HCT116 (cell line): ENCODE measurements around the gene GPR176. TPM values are rescaled to one million over a fixed set of nuclear protein-coding genes. Genes with fewer than 3 reads are reported as not detected.

Experiments used
- ATAC-seq: fragments of 200-7000 bp; cut with Tn5 transposase; 2 replicates; pipeline ENCODE4 v1.9.1; 2020; ENCODE audit warnings: mild to moderate bottlenecking, moderate library complexity
- BruUV-seq: library from RNA; stranded (reverse); fragments of 400-500 nt; replicated peaks from 2 replicates; lab custom pipeline; 2021; lab: Mats Ljungman, UMichigan
- CTCF ChIA-PET: fragments of 300-600 bp; sonication (Branson Sonifier 250); formaldehyde crosslinking; loops from one replicate; lab custom pipeline; 2021; ENCODE audit warnings: antibody characterized with exemption; lab: Charles Lee
- POLR2A ChIA-PET: fragments of 300-600, 350-600 bp; sonication (Branson Sonifier 250); formaldehyde crosslinking; loops from one replicate; lab custom pipeline; 2021; ENCODE audit warnings: antibody characterized with exemption; lab: Charles Lee
- RAD21 ChIA-PET, 2 experiments: fragments of 300-600 bp; sonication (Branson Sonifier 250); formaldehyde crosslinking; loops; one replicate each; lab custom pipeline; 2023; ENCODE audit warnings: low total read pairs in 2 of 2; ENCODE audit not compliant: uncharacterized antibody in 2 of 2, unreplicated experiment in 2 of 2, low non-redundant PET in 1 of 2; lab: Charles Lee
- DNase-seq: peaks from one replicate; pipeline ENCODE4 v3.0.0-alpha.2; 2010; ENCODE audit warnings: low read depth, low spot score
- H2AFZ ChIP-seq: fragments of 200-600 bp; shearing (Covaris generic), sonication (generic); 2 replicates; pipeline ENCODE4 v1.6.1; 2017; ENCODE audit warnings: low read depth, mixed run types, mixed read lengths, antibody characterized with exemption, low read length; ENCODE audit not compliant: poor library complexity, severe bottlenecking
- H3K27ac ChIP-seq: 2 replicates; pipeline ENCODE4 v1.5.1; 2012; ENCODE audit warnings: low read depth, low read length
- H3K27me3 ChIP-seq: fragments of 200-600 bp; sonication (generic); 2 replicates; pipeline ENCODE4 v1.6.1; 2016; ENCODE audit warnings: mixed run types, low read length, mixed read lengths; ENCODE audit not compliant: insufficient read depth
- H3K36me3 ChIP-seq, 2 experiments: fragments of 200-500 bp in 1 of 2; fragments of 200-600 bp in 1 of 2; sonication (Bioruptor generic) in 1 of 2; sonication (generic) in 1 of 2; 2 replicates each; pipeline versions ENCODE4 v1.5.1 to v1.6.1; 2014 to 2016; ENCODE audit warnings: low read length in 2 of 2, inconsistent platforms in 1 of 2, mixed read lengths in 1 of 2, mixed run types in 1 of 2; ENCODE audit not compliant: insufficient read depth in 2 of 2, control insufficient read depth in 1 of 2
- H3K4me1 ChIP-seq, 2 experiments: fragments of 200-600 bp in 1 of 2; sonication (generic) in 1 of 2; 2 replicates each; pipeline versions ENCODE4 v1.5.1 to v1.6.1; 2012 to 2017; ENCODE audit warnings: low read length in 2 of 2, inconsistent platforms in 1 of 2, mild to moderate bottlenecking in 1 of 2, mixed read lengths in 1 of 2, mixed run types in 1 of 2, moderate library complexity in 1 of 2; ENCODE audit not compliant: insufficient read depth in 2 of 2, control insufficient read depth in 1 of 2
- H3K4me2 ChIP-seq: fragments of 200-600 bp; sonication (generic); 2 replicates; pipeline ENCODE4 v1.6.1; 2017; ENCODE audit warnings: mixed run types, low read length, mixed read lengths
- H3K4me3 ChIP-seq, 2 experiments: fragments of 200-600 bp in 1 of 2; sonication (generic) in 1 of 2; replicated peaks in 1 of 2; 2 replicates each; pipeline ENCODE4 v1.5.1; 2011 to 2016; ENCODE audit warnings: low read length in 2 of 2, control low read depth in 1 of 2, low read depth in 1 of 2, mild to moderate bottlenecking in 1 of 2, mixed read lengths in 1 of 2, mixed run types in 1 of 2
- H3K79me2 ChIP-seq: fragments of 200-600 bp; sonication (generic); 2 replicates; pipeline ENCODE4 v1.6.1; 2017; ENCODE audit warnings: mild to moderate bottlenecking, mixed run types, low read length, moderate library complexity, mixed read lengths; ENCODE audit not compliant: insufficient read depth
- H3K9ac ChIP-seq: fragments of 200-600 bp; sonication (generic); 2 replicates; pipeline ENCODE4 v1.6.1; 2016; ENCODE audit warnings: low read length, mixed read lengths
- H3K9me2 ChIP-seq: fragments of 200-600 bp; sonication (generic), shearing (Covaris generic); 2 replicates; pipeline ENCODE4 v1.6.1; 2017; ENCODE audit warnings: mixed run types, mild to moderate bottlenecking, moderate library complexity; ENCODE audit not compliant: insufficient read depth
- H3K9me3 ChIP-seq, 2 experiments: fragments of 200-500 bp in 1 of 2; fragments of 200-600 bp in 1 of 2; sonication (Bioruptor generic) in 1 of 2; sonication (generic) in 1 of 2; 2 replicates each; pipeline ENCODE4 v1.6.1; 2014 to 2017; ENCODE audit warnings: low read length in 2 of 2, mixed read lengths in 2 of 2, inconsistent platforms in 1 of 2, low read depth in 1 of 2, mild to moderate bottlenecking in 1 of 2, mixed run types in 1 of 2, moderate library complexity in 1 of 2; ENCODE audit not compliant: control insufficient read depth in 1 of 2, insufficient read depth in 1 of 2
- H4K20me1 ChIP-seq: fragments of 200-600 bp; sonication (generic), shearing (Covaris generic); 2 replicates; pipeline ENCODE4 v1.6.1; 2017; ENCODE audit warnings: mixed run types, mild to moderate bottlenecking, moderate library complexity; ENCODE audit not compliant: insufficient read depth
- ELF1 ChIP-seq: IDR thresholded peaks from 2 replicates; pipeline ENCODE4 v1.6.1; 2012; ENCODE audit warnings: low read depth, borderline replicate concordance
- EZH2 ChIP-seq: fragments of 200-600 bp; sonication (generic); IDR thresholded peaks from 2 replicates; pipeline ENCODE4 v1.6.1; 2017; ENCODE audit warnings: antibody characterized with exemption, mixed run types
- EZH2phosphoT487 ChIP-seq: fragments of 200-600 bp; IDR thresholded peaks from 2 replicates; pipeline ENCODE4 v1.6.1; 2018; ENCODE audit warnings: antibody characterized with exemption, borderline replicate concordance
- FOSL1 ChIP-seq: IDR thresholded peaks from 2 replicates; pipeline ENCODE4 v1.6.1; 2012; ENCODE audit warnings: low read depth
- JUND ChIP-seq: IDR thresholded peaks from 2 replicates; pipeline ENCODE4 v1.6.1; 2012
- POLR2A ChIP-seq: IDR thresholded peaks from 2 replicates; pipeline ENCODE4 v1.7.0; 2011; ENCODE audit warnings: borderline replicate concordance; ENCODE audit not compliant: insufficient read depth, insufficient read length; ENCODE audit errors: extremely low read depth
- RAD21 ChIP-seq: IDR thresholded peaks from 2 replicates; pipeline ENCODE4 v1.6.1; 2012; ENCODE audit warnings: low read depth, mild to moderate bottlenecking
- SIN3A ChIP-seq: IDR thresholded peaks from 2 replicates; pipeline ENCODE4 v1.6.1; 2012; ENCODE audit warnings: low read depth
- SP1 ChIP-seq: IDR thresholded peaks from 2 replicates; pipeline ENCODE4 v1.6.1; 2012; ENCODE audit warnings: low read depth
- SRF ChIP-seq: IDR thresholded peaks from 2 replicates; pipeline ENCODE4 v1.6.1; 2012; ENCODE audit warnings: low read depth
- TCF7L2 ChIP-seq: IDR thresholded peaks from 2 replicates; pipeline ENCODE4 v1.7.0; 2011; ENCODE audit warnings: borderline replicate concordance, inconsistent platforms; ENCODE audit not compliant: insufficient read depth, insufficient read length; ENCODE audit errors: extremely low read depth
- intact Hi-C: fragments of 100-400 bp; cut with micrococcal nuclease; formaldehyde crosslinking; loops from 2 replicates; pipeline ENCODE4 v1.10.0; 2022
- total RNA-seq: library from RNA; stranded (reverse); gene quantifications from one replicate; pipeline ENCODE4 v1.2.1, GENCODE V29; 2021; ENCODE audit not compliant: unreplicated experiment
- TF ChIP-seq, protein P1 (sequence below): IDR thresholded peaks from 2 replicates; pipeline ENCODE4 v1.6.1; 2011; ENCODE audit warnings: mild to moderate bottlenecking, low read length, moderate library complexity; ENCODE audit not compliant: insufficient replicate concordance; ENCODE audit errors: extremely low read depth

Gene GPR176
- total RNA-seq, 1 experiment from 2014 or later = 1.7 TPM

DNA sequence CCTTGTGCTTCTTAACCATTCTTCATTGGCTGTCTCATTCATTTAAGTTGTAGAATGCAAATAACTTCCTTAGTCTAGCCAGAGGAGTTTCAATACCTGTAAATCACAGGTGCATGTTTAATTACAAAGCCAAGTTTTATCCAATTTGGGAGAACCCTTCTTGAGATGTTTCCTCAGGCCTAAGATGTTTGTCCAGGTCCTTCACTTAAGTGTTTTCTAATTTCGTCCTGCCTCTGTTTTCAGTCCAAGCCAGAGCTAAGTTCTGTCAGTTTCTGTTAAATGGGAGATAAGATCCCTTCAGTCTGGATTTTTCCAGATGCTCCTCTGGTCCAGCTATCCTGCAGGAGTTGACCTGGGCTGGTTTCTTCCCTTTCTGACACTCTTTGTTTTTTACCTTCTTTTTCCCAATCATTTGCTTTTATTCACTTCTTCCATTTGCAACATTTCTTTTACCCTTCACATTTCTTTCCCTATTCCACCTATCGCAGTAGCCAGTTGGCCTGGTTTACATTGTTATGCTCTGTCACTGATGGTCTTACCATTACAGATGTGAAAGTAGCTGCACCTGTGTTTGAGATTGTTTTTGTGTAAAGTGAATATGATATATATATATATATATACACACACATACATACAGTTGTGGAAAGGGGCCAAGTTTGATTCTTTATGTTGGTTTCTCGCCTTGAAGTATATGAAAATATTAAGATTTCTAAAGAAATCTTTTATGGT lies 48.4 kb upstream of the GPR176 start:
- no peak overlapping the region for H2AFZ ChIP-seq
- ATAC-seq (no peak), DNase-seq (no peak)
- no peaks in the 10 kb centered on the region for H3K9me3 ChIP-seq
- no peak overlapping the region for H3K4me3 ChIP-seq
- no peaks in the 10 kb centered on the region for H3K9me2 ChIP-seq
- no peak overlapping the region for H3K27ac ChIP-seq
- H3K9ac ChIP-seq = no peak overlapping the region
- POLR2A ChIA-PET = no interaction called here
- H3K4me1 ChIP-seq = peaks cover 0 to 8% of the 10 kb centered on the region in 2 experiments; a peak in 2 of 4 replicates
- peaks cover 5% of the 10 kb centered on the region; the same call in 1 of the 2 replicates for H3K79me2 ChIP-seq
- RAD21 ChIA-PET = no interaction called here
- no TSS peak for BruUV-seq
- no peaks in the 10 kb centered on the region for H4K20me1 ChIP-seq
- TF ChIP-seq TCF7L2 = no peak
- TF ChIP-seq, protein P1, sequence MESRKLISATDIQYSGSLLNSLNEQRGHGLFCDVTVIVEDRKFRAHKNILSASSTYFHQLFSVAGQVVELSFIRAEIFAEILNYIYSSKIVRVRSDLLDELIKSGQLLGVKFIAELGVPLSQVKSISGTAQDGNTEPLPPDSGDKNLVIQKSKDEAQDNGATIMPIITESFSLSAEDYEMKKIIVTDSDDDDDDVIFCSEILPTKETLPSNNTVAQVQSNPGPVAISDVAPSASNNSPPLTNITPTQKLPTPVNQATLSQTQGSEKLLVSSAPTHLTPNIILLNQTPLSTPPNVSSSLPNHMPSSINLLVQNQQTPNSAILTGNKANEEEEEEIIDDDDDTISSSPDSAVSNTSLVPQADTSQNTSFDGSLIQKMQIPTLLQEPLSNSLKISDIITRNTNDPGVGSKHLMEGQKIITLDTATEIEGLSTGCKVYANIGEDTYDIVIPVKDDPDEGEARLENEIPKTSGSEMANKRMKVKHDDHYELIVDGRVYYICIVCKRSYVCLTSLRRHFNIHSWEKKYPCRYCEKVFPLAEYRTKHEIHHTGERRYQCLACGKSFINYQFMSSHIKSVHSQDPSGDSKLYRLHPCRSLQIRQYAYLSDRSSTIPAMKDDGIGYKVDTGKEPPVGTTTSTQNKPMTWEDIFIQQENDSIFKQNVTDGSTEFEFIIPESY = no peak
- TF ChIP-seq, all 23 proteins: peak for 0
- intact Hi-C loops = no loop called here
- H3K36me3 ChIP-seq = peaks cover 16 to 22% of the 10 kb centered on the region in 2 experiments
- H3K27me3 ChIP-seq = no peaks in the 10 kb centered on the region
- CTCF ChIA-PET = no interaction called here
- no peak overlapping the region for H3K4me2 ChIP-seq

DNA sequence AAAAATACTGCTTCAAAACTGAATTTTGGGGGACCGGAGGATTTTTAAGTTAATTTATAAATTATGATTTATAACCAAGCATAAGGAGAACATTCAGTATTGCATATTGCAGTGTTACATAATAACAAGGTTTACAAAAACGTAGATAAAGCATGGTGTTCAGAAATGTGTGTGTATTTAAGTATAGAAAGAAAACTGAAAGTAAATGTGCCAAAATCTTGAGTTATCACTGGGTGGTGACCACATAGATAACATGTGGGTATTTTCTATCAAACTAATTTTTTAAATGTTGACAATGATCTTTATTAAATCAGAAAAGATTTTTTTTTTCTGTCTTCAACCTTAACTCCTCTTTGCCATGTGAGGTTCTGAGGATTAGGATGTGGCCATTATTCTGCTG lies 46.5 kb upstream of the GPR176 start:
- H2AFZ ChIP-seq = no peak overlapping the region
- DNase-seq (no peak), ATAC-seq (no peak)
- no peak overlapping the region for H3K4me2 ChIP-seq
- no peak overlapping the region for H3K27ac ChIP-seq
- POLR2A ChIA-PET = no interaction called here
- BruUV-seq = no TSS peak
- H3K9me3 ChIP-seq = no peaks in the 10 kb centered on the region
- H3K9ac ChIP-seq = no peak overlapping the region
- H3K27me3 ChIP-seq = no peaks in the 10 kb centered on the region
- H3K9me2 ChIP-seq = no peaks in the 10 kb centered on the region
- RAD21 ChIA-PET = no interaction called here
- H3K36me3 ChIP-seq = peaks cover 28 to 29% of the 10 kb centered on the region in 2 experiments
- CTCF ChIA-PET = no interaction called here
- peaks cover 5% of the 10 kb centered on the region; the same call in 1 of the 2 replicates for H3K79me2 ChIP-seq
- peaks cover 0 to 8% of the 10 kb centered on the region in 2 experiments; a peak in 2 of 4 replicates for H3K4me1 ChIP-seq
- no peaks in the 10 kb centered on the region for H4K20me1 ChIP-seq
- TF ChIP-seq, protein P1 = no peak
- TF ChIP-seq FOSL1 (no peak), ELF1 (no peak), POLR2A (no peak), RAD21 (no peak), EZH2 (no peak), JUND (no peak), SP1 (no peak), SIN3A (no peak), SRF (no peak), EZH2phosphoT487 (no peak), TCF7L2 (no peak)
- no peak overlapping the region for H3K4me3 ChIP-seq
- intact Hi-C loops = no loop called here
